NCI-H1417 (cell line): ENCODE measurements around the gene DUOX2.
A peak's percentile ranks its signal among the peaks of the same experiment; 100 is the strongest.
"Not testable (repeated sequence)": the region's sequence is repeated elsewhere in the genome, so short reads cannot be mapped to it uniquely, and the experiment has no call there.

Experiments
- DNase-seq, 3 experiments: peaks; one replicate each; lab custom pipeline; 2025; lab: John Stamatoyannopoulos, UW

Gene DUOX2

DNA sequence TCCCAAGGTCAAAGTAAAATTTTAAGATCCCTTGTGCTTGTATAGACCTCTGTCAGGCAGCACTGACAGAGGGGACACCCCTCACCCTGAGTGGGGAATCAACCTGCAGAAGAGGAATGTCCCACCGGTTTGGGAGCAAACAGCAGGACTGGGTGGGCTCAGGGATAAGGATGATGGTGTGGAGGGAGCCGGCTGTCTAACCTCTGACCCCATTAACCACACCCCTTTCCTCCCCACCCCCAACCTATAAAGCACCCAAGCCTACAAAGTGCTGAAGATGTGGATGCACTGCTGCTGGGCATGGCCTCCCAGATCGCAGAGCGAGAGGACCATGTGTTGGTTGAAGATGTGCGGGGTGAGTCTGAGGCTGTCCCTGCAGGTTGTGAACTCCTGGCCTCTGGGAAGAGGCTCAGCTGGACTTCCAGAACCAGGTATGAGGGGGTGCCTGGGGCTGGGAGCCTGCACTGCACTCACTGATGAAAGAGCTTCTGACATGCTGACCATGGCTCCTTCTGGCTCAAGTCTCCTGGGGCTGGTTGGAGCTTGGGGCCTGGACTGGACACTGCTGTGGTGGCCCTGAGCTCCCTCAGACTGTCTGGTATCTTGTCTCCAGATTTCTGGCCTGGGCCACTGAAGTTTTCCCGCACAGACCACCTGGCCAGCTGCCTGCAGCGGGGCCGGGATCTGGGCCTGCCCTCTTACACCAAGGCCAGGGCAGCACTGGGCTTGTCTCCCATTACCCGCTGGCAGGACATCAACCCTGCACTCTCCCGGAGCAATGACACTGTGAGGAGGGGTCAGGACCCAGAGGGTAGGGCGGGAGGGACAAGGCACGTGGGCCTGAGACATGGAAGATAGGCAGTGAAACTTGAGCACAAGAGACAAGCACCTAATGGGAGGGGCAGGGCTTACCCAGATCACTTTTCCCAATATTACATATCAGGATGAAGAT is 25.1 kb upstream of the DUOX2 start:
- DNase-seq: no peak

DNA sequence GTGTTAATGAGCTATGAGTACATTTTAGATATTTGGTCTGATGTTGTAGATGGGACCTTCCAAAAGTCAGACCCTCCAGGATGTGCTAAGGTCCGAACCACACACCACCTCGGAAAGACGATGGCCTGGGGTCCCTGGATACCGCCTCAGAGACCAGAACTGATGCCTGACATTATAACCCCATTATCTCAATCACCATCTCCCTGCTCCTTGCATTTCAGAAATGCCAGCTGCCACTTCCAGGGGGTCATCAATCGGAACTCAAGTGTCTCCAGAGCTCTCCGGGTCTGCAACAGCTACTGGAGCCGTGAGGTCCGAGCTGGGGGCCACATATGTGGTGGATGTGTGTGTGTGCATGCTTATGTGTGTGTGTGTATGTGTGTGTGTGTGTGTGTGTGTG is 23.7 kb upstream of the DUOX2 start:
- DNase-seq: no peak

DNA sequence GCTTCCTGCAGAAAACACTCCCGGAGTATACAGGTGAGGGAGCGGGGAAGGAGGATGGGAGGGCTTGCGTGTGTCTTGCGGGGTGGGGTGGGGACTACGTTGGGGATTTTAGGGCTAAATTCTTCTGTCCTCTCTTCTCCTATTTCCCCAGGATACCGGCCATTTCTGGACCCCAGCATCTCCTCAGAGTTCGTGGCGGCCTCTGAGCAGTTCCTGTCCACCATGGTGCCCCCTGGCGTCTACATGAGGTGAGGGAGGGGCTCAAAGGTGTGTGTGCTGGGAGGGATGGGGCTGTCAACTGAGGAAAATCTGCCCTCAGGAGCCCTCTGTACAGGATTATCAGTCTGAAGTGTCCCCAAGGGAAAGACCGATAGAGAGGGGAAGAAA is 22.4 kb upstream of the DUOX2 start:
- no peak for DNase-seq

DNA sequence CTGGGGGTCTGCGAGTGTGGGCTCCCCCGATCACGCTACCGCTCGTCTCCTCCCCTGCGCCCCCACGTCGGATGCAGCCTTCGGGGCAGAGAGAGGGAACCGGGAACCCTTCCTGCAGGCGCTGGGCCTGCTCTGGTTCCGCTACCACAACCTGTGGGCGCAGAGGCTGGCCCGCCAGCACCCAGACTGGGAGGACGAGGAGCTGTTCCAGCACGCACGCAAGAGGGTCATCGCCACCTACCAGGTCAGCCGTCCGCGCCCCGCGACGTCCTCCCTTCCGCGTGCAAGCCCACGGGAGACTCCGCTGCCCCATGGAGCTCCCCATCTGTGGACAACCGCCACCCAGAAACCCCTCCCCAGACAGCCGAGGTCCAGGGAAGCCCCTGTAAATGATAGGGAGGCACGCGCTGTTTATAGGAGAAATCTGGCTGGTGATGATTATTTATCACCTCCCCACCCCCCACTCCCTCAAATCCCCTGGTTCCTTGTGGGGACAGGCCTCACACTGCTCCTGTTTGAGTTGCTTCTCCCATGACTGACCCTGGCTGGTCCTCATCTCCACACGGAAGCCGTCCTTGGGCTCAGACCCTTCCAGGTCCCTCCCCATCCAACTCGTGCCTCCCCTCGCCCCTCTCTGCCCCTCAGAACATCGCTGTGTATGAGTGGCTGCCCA is 21.9 kb upstream of the DUOX2 start:
- not testable (repeated sequence) for DNase-seq

DNA sequence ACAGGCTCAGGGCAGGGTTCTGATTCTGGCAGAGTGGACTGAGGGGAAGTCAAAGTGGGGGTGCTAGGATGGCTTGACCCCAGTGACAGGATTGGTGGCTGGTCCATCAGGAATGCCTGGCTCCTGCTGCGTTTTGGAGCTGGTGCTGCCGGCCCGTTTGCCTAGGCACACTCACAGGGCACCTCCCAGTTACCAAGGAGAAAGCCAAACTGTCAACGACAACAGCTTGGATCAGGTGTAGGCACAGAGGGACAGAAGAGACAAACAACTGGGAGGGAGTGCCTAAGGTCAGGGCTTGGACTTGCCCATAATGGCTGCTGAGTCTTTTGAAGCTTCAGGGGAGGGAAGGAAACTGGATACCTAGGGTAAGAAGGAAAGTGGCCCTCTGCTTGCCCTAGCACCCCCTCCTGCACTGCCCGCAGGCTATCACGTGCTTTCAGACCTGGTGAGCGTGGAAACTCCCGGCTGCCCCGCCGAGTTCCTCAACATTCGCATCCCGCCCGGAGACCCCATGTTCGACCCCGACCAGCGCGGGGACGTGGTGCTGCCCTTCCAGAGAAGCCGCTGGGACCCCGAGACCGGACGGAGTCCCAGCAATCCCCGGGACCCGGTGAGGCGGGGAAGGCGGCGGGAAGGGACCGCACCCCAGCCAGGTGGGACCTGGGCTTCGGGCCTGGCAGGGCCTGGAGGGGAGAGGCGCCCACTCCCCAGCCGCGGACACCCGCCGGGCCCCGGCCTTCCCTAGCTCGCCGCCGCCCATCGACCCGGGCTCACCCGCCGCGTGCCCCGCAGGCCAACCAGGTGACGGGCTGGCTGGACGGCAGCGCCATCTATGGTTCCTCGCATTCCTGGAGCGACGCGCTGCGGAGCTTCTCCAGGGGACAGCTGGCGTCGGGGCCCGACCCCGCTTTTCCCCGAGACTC is 21.0 kb upstream of the DUOX2 start:
- DNase-seq: no peak

DNA sequence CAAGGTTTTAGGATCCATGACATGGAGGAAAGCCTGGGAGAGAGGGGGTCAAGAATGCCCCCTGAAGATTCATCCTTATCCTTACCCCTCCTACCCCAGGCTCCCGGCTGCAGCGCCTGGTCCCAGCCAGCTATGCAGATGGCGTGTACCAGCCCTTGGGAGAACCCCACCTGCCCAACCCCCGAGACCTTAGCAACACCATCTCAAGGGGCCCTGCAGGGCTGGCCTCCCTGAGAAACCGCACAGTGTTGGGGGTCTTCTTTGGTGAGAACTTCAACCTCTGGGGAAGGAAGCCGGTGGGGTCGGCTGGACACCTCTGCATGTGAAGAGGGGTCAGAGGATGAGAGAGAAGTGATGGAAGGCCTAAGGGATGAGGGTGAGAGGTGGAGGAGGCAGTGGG is 20.1 kb upstream of the DUOX2 start:
- DNase-seq: no peak

DNA sequence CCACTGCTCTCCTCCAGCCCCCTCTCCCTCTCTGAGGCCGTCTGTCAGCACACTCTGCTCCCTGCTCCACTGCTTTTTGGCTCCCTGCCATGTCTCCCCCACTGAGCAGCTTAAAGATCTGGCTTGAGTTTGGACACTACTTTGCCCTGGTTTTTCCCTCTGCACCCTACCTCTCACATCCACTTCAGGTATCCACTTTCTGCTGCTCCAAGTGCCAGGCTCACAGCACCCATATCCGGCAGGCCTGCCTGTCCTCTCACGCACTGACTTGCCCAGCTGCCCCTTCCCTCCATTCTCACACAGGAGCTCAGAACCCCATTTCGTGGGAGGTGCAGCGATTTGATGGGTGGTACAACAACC is 19.6 kb upstream of the DUOX2 start:
- DNase-seq: peak in 1 of 3 experiments; percentile 0

DNA sequence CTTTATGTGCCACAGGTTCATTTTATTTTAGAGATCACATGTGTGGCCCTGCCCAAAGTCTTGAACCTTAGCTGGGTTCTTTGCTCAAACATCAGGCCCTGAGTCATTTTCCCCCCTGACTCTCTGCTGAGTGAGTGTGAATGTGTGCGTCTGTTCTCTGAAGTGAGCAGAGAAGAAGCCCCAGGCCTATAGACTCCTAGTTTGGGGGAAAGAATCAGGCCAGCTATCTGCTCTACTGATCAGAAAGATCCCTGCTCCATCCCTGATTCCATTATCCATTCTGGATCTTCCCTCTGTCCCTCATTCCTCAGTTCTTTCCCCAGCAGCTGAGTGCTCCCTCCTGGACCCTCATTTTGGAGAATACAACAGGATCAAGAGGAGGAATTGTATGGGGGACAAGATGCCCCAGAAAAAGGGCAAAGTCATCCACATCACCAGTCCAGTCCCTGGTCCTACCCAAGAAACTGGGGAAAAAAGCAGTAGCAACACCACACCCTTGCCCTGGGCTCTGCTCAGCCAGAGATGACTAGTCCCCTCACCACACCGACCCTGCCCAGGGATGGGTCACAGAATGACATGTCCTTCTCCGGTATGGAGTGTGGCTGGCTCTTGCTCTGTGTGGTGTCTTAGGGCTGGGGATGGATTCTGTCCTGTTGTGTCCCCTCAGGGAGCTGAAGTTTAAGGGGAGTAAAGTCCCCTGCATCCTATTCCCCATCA is 19.0 kb upstream of the DUOX2 start:
- DNase-seq: no peak

DNA sequence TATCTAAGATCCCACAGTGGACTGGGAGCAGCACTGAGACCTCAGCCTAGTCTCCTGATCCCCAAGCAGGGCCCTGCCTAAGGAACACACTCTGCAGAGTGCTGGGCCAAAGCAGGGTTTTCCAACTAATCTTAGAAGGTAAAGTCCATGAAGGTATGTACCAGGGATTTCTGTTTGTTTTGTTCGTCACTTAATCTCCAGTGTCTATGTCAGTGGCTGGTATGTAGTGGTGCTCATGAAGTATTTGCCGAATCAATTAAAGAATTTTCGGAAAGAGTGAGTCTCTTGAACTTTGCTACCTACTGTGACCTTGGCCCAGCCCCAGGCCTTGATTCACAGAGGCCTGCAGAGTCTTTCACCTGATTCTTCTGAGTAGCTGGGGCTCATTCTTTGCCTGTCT is 17.5 kb upstream of the DUOX2 start:
- DNase-seq: no peak

DNA sequence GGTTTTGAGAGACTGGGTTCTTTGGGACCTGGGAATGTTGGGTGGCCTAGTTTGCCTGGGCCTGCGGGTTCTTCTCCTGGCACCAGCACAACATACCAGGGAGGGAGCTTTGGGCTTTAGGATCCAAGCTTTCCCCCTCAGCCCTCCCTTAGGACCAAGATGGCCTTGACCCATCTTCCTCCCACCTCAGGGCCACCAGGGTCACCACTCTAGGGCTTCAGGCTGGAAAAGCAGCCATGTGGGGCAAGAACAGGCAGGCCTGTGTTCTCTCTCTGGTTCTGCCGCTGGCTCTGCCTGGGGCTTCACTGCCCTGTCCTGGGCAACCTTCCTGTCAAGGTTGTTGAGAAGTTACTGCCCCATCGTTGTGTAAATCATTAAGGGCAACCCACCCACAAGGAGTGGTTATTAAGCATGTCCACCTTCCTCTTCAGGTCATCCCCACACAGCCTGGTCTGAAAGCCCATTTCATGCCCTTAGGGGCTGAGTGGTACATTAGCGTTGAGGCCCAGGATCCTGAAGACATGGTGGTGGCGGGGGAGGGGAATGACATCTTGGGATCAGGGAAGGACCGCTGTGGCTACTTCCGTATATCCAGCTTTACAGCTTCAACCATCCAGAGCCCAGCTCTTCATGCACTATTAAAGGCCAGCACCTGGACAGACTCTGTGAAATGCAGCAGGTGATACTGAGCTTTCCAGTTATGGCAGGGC is 16.5 kb upstream of the DUOX2 start:
- DNase-seq: no peak

DNA sequence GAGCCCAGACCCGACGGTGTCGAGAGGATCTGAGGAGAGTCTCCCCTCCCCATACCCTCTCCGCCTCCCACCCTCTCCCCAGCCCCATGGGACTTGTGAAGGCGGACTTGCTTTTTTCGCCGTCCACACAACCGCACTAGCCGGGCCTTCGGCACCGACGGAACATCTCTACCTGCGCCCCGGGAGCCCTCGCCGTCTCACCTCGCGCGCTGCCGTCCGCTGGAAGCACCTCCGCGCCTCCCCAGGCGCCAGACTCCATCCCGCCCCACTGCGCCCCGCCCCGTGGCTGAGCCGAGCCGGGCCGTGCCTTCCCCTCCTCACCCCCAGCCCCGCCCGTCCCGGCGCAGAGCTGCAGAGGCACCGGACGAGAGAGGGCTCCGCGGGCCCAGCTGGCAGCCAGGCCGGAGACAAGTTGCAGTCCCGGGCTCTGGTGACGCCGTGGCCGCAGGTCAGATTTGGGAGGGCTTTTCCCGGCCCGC is 15.7 kb upstream of the DUOX2 start, which contains the start of the genes DUOX1 and DUOXA1:
Gene DUOX1, plus strand, starts transcription at position 344 of the 479 bp plus-strand sequence. CDS start 1,973 bp downstream, outside the sequence.
Gene DUOXA1, minus strand, starts transcription at position 229 of the 479 bp plus-strand sequence. CDS start 6,865 bp downstream, outside the sequence.
- no peak for DNase-seq

DNA sequence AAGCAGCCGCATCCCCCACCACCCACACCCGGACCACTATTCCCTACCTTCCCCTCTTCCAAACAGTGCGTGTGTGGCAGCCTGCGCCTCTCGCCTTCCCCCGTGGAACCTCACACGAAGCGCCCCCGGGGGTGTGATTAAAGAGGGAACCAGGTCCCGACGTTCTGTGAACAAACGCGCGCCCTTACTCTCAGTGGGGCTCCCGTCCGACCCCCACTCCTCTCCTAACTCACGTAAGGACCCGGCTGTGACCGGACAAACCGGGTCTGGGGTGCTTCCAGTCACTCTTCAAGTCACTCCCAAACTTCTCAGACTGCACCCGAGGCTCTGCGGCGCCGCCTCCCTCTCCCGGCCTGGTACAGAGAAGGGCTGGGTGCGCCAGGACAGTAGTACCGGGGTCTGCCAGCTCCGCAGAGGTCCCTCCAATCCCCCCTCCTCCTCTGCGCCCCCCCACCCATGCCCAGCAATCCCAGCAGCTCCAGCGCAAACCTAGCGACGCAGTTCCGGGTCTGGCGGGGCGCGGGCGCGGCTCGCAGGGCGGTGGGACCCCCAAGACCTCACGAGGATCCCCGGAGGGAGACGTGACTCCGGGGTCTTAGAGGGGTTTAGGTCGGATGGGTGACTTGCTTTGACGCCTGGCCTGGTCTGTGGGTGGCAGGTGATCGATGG is 15.1 kb upstream of the DUOX2 start:
- DNase-seq: no peak

DNA sequence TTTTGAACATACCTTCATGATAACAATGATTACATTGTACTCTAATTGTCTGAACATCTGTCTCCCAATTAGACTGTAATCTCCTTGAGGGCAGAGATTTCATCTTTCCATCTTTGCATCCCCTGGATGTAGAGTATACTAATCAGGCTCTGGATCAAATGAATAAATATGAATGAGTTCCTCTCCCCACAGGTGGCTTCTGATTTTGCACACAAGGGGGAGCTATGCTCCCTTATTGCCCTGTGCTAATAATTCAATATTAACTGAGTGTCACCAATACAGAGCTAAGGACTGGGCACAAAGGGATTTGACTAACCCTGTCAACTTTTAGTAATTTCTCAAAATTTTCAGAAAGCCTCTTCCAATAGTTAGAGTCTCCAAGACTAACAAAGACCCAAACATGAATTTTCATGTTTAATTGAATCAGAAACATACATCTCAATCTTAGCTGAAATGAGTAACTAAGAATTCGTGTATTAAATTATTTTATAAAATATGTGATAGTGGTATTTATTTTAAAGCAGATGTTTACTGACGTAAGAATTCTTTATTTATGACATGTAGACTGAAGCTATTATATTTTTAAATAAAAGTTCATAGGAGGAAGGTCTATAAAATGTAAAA is 12.7 kb upstream of the DUOX2 start:
- peak in 1 of 3 experiments; percentile 28 for DNase-seq

DNA sequence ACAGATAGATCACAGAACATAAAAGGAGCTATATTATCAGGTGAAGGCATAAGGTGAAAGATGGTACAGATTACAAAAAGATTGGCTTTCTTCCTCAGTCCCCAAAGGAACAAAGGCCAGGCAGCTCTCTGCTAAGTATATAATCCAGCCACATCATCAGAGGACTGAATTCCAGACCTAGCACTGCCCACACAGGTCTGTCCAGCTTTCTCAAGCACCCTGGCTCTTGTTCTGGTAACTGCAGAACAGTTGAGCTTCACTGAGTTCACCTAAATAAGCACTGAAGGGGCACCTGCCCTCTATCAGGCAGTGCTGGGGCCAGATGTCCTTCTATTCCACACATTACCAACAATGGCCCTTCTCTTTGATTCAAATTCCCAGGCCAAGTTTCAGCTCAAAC is 9.4 kb upstream of the DUOX2 start:
- no peak for DNase-seq

DNA sequence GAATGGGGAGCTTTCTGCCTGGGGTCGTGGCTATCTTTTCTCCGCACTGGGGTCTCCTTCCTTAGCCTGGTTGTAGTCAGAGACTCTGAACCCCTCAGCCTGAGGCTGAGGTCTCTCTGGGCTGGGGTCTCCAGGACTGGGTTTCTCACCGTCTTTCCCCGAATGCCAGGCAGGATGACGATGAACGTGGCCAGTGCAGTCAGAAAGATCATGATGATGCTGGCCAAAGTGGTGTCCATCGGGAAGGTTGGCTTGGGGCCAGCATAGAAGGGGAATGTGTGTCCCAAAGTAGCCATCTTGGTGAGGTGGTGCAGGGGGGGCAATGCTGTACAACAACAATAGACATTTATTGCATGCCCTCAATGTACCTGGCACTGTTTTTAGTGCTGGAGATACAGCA is 8.7 kb upstream of the DUOX2 start:
- DNase-seq: no peak

DNA sequence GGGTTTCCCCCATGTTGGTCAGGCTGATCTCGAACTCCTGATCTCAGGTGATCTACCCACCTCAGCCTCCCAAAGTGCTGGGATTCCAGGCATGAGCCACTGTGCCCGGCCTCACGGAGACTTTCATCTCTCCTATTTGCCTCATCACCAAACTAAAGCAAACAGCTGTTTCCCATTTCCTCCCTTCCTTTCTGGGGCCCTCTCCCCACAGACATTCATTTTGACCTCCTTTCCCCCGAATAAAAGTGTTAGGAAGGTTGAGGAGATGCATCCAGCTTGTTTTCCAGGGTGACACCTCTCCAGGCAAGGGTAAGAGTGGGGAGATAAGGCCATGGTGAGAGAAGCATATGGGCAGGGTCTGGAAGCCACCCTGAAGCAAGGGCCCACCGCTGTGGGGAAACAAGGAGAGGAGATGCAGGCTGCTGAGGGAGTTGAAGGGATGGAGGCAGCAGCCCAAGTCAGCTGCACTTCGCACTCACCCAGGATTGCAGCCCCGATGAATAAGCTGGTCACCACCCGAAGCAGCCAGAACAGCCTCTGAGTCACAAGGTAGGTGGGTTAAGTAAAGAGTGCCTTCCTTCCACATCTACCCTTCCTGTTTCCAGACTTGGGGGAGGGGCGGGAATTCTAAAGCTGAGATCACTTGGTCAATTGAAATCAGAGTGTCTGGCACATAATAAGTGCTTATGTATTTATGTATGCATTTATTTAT is 7.9 kb upstream of the DUOX2 start:
- DNase-seq: no peak

DNA sequence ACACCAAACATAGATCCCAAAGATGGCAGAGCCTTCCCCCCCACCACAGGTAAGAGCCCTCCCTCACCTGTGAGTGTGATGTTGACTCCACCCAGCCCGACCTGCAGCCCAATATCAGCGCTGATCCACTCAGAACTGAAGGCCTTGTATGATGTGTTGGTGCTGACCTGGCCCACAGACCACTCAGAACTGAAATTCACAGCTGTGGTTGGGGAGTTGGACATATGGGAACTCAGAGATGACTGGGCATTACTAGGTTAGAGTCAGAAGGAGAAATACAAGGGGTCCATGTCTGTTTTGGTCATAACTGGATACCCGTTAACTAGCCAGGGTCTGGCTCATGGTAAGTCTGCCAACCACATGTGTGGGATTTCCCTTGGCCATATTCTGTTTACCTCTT is 7.0 kb upstream of the DUOX2 start:
- DNase-seq: no peak

DNA sequence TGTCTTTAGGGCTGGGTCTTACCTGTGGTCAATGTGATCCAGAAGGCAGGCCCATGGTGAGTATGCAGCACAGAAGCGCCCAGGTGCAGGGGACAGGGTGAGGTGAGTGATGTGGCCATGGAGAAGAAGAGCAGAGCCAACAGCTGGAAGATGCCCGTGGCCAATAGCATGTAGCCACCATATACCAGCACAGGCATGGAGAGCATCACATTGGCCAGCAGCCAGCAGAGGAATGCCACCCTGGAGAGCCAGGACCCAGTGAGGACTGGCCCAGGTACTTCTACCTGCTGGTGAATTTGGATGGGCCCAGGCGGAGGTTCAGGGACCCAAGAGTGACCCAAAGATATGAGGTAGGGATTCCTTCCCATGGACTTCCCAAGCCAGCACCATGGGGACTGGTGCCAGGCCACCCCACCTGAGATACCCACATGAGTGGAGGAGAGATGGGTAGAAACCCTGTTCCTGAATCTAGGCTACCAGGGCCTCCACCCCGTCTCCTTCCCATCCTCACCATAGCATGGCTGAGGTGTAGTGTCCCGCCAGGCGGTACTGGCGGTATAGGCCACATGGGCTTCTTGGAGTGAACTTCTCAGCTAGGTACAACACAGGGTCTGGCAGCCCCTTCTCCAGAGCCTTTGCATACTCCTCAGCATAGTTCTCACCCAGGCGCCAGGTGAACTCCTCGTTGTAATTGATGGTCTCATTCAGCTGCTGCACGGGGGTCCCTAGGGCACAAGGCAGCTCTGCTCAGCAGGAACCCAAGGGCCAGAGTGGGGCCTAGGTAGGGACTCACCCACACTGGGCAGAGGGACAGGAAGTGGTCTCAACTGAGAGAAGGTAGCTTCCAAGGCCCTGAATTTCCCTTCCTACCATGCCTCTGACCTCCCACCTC is 6.4 kb upstream of the DUOX2 start:
- no peak for DNase-seq
